OCI-LY7 (cell line): Measurements from ENCODE around the gene ABHD12B. TPM values are rescaled to one million over a fixed set of nuclear protein-coding genes. Genes with fewer than 3 reads are reported as not detected.

ENCODE experiments used
- BruUV-seq: library from RNA; stranded (reverse); fragments of 400-500 nt; replicated peaks from 2 replicates; lab custom pipeline; 2021; lab: Mats Ljungman, UMichigan
- CTCF ChIA-PET: fragments of 300-600 bp; sonication (Branson Sonifier 250); formaldehyde crosslinking; loops from one replicate; lab custom pipeline; 2022; ENCODE audit warnings: antibody characterized with exemption; ENCODE audit not compliant: unreplicated experiment; lab: Charles Lee
- POLR2A ChIA-PET: fragments of 300-600 bp; sonication (Branson Sonifier 250); formaldehyde crosslinking; loops from one replicate; lab custom pipeline; 2022; ENCODE audit warnings: antibody characterized with exemption; lab: Charles Lee
- DNase-seq: peaks from one replicate; pipeline ENCODE4 v3.0.0-alpha.2; 2015; ENCODE audit warnings: low spot score
- H2AFZ ChIP-seq: fragments of 200-600 bp; sonication (generic), shearing (Covaris generic); 2 replicates; pipeline ENCODE4 v1.6.1; 2014; ENCODE audit warnings: mild to moderate bottlenecking, antibody characterized with exemption, low read length, moderate library complexity
- H3K27ac ChIP-seq: fragments of 200-600 bp; sonication (generic); 2 replicates; pipeline ENCODE4 v1.5.1; 2014; ENCODE audit warnings: mixed run types, low read depth, mild to moderate bottlenecking, moderate library complexity, low read length, inconsistent platforms; ENCODE audit not compliant: poor library complexity, severe bottlenecking
- H3K36me3 ChIP-seq: fragments of 200-600 bp; sonication (generic); 2 replicates; pipeline ENCODE4 v1.6.1; 2014; ENCODE audit warnings: mild to moderate bottlenecking, antibody characterized with exemption, low read length, moderate library complexity, mixed read lengths; ENCODE audit not compliant: insufficient read depth
- H3K4me1 ChIP-seq: fragments of 200-600 bp; sonication (generic); 2 replicates; pipeline ENCODE4 v1.5.1; 2014; ENCODE audit warnings: mild to moderate bottlenecking, low read length; ENCODE audit not compliant: insufficient read depth, poor library complexity, severe bottlenecking
- H3K4me2 ChIP-seq: fragments of 200-600 bp; sonication (generic); 2 replicates; pipeline ENCODE4 v1.6.1; 2014; ENCODE audit warnings: mild to moderate bottlenecking, low read length
- H3K4me3 ChIP-seq: fragments of 200-600 bp; sonication (generic); 2 replicates; pipeline ENCODE4 v1.5.1; 2014; ENCODE audit warnings: mild to moderate bottlenecking, low read depth, low read length; ENCODE audit not compliant: poor library complexity, severe bottlenecking
- H3K79me2 ChIP-seq: fragments of 200-600 bp; sonication (generic); 2 replicates; pipeline ENCODE4 v1.6.1; 2016; ENCODE audit warnings: low read depth, mild to moderate bottlenecking, low read length, moderate library complexity, mixed read lengths; ENCODE audit not compliant: insufficient read depth
- H3K9me2 ChIP-seq: fragments of 200-600 bp; sonication (generic); 2 replicates; pipeline ENCODE4 v1.6.1; 2016; ENCODE audit warnings: mild to moderate bottlenecking, low read length, mixed read lengths; ENCODE audit not compliant: insufficient read depth
- H3K9me3 ChIP-seq: fragments of 200-600 bp; sonication (generic); 2 replicates; pipeline ENCODE4 v1.6.1; 2014; ENCODE audit warnings: mild to moderate bottlenecking, mixed run types, low read length, mixed read lengths
- H4K20me1 ChIP-seq: fragments of 200-600 bp; sonication (generic); 2 replicates; pipeline ENCODE4 v1.6.1; 2014; ENCODE audit warnings: mild to moderate bottlenecking, antibody characterized with exemption, low read length, moderate library complexity, mixed read lengths; ENCODE audit not compliant: insufficient read depth
- CTCF ChIP-seq: fragments of 200-600 bp; sonication (generic); conservative IDR thresholded peaks from 2 replicates; pipeline ENCODE4 v1.5.1; 2014; ENCODE audit warnings: mild to moderate bottlenecking, antibody characterized with exemption, low read length, moderate library complexity, mixed read lengths
- EZH2phosphoT487 ChIP-seq: fragments of 200-600 bp; sonication (generic); IDR thresholded peaks from 2 replicates; pipeline ENCODE4 v1.6.1; 2018; ENCODE audit warnings: low read depth, borderline replicate concordance, mild to moderate bottlenecking, mixed run types, antibody characterized with exemption, low read length, moderate library complexity, mixed read lengths
- intact Hi-C: fragments of 100-400 bp; cut with micrococcal nuclease; formaldehyde crosslinking; loops from one replicate; pipeline ENCODE4 v1.10.0; 2022; ENCODE audit not compliant: unreplicated experiment
- total RNA-seq, 2 experiments: library from RNA; depleted of rRNA in 1 of 2; stranded (reverse); fragments of >200 nt in 1 of 2; shearing (Covaris generic) in 1 of 2; gene quantifications; 2 replicates each; pipeline ENCODE4 v1.2.3, GENCODE V29; 2014 to 2022

ABHD12B gene
- total RNA-seq, 2 experiments from 2014 or later = 6.8 to 9.0 TPM

- TF ChIP-seq EZH2phosphoT487 (no peak), CTCF (peak; percentile 49)
- Histone ChIP-seq H4K20me1 (peaks cover 19% of the 10 kb centered on the region; the same call in 1 of the 2 replicates), H3K4me1 (peaks cover 66% of the 10 kb centered on the region)
Observed at GRCh38 chr14:50828721-50829488, 42.9 kb upstream of the ABHD12B start.

GRCh38 chr14:50829489-50830043 lies 42.3 kb upstream of the ABHD12B start:
- H3K4me1 ChIP-seq = peaks cover 66% of the 10 kb centered on the region
- peak overlapping the region; percentile 74 for H3K27ac ChIP-seq
- peak overlapping the region; percentile 71 for H3K4me3 ChIP-seq
- H3K79me2 ChIP-seq = peaks cover 56% of the 10 kb centered on the region
- no peak overlapping the region for H2AFZ ChIP-seq
- DNase-seq = no peak
- TF ChIP-seq EZH2phosphoT487 (no peak), CTCF (no peak)
- H3K4me2 ChIP-seq = peak overlapping the region; percentile 96
- CTCF ChIA-PET = interaction anchor here (0.8 to 2.7 kb wide), 6 partner anchors 17 to 37 kb away, joined by 3 to 11 read pairs (median 4); no protein-coding TSS in a partner anchor
- BruUV-seq = no TSS peak
- H3K9me3 ChIP-seq = no peaks in the 10 kb centered on the region
- POLR2A ChIA-PET = interaction anchor here (0.6 to 18.3 kb wide), 16 partner anchors 9 to 304 kb away, joined by 3 to 404 read pairs (median 4); no protein-coding TSS in a partner anchor
- H4K20me1 ChIP-seq = peaks cover 19% of the 10 kb centered on the region; the same call in 1 of the 2 replicates
- intact Hi-C loops = loop anchor here (1.0 to 10.0 kb wide), 2 partner anchors 31 to 1235 kb away; partner anchors contain the start of gene LRR1
- no peaks in the 10 kb centered on the region for H3K9me2 ChIP-seq
- H3K36me3 ChIP-seq = peaks cover 30% of the 10 kb centered on the region

More at GRCh38 chr14:50828721-50829488, 42.9 kb upstream of the ABHD12B start:
- H3K79me2 ChIP-seq = peaks cover 63% of the 10 kb centered on the region
- intact Hi-C loops = loop anchor here (10.0 kb wide), 1 partner anchor 1234 kb away; the partner anchor contains the start of gene LRR1
- H3K4me2 ChIP-seq = peak overlapping the region; percentile 96
- peak overlapping the region; percentile 71 for H3K4me3 ChIP-seq
- H3K27ac ChIP-seq = peak overlapping the region; percentile 74
- no peaks in the 10 kb centered on the region for H3K9me3 ChIP-seq
- no peaks in the 10 kb centered on the region for H3K9me2 ChIP-seq
- DNase-seq = no peak
- no peak overlapping the region for H2AFZ ChIP-seq
- ChIA-PET POLR2A (interaction anchor here (0.6 to 18.3 kb wide), 14 partner anchors 8 to 80 kb away, joined by 3 to 404 read pairs (median 5); no protein-coding TSS in a partner anchor), CTCF (interaction anchor here (0.9 to 2.7 kb wide), 5 partner anchors 17 to 37 kb away, joined by 3 to 11 read pairs (median 4); no protein-coding TSS in a partner anchor)
- BruUV-seq = TSS peak; percentile 34
- peaks cover 30% of the 10 kb centered on the region for H3K36me3 ChIP-seq
